K562 (cell line): ENCODE results near the gene PRKAR2B. TPM values are rescaled to one million over a fixed set of nuclear protein-coding genes. Genes with fewer than 3 reads are reported as not detected.
A peak's percentile ranks its signal among the peaks of the same experiment; 100 is the strongest.

Experiments
- ATAC-seq: fragments of 200-7000 bp; cut with Tn5 transposase; 3 replicates; pipeline ENCODE4 v1.9.1; 2020; ENCODE audit warnings: moderate library complexity
- BruUV-seq: library from RNA; stranded (reverse); fragments of 400-500 nt; replicated peaks from 2 replicates; lab custom pipeline; 2021; lab: Mats Ljungman, UMichigan
- CTCF ChIA-PET: fragments of 300-600 bp; formaldehyde crosslinking; extraction: SDS; loops from one replicate; lab custom pipeline; 2021; ENCODE audit warnings: low intra/inter-chr PET ratio; lab: Yijun Ruan, JAX
- POLR2A ChIA-PET: fragments of 300-600, 350-650 bp; sonication (Branson Sonifier 250); formaldehyde crosslinking; extraction: SDS; loops from one replicate; lab custom pipeline; 2021; ENCODE audit warnings: antibody characterized with exemption, inconsistent platforms; lab: Yijun Ruan, JAX
- DNase-seq, 4 experiments: peaks; one replicate each; pipeline versions ENCODE4 v3.0.0 to v3.0.0-alpha.2; 2011 to 2018; ENCODE audit warnings: low spot score in 3 of 4, mixed read lengths in 3 of 4; ENCODE audit errors: extremely low read depth in 1 of 4
- FAIRE-seq: peaks from 2 replicates; lab custom pipeline; 2011; peaks lifted over from hg19 to GRCh38; lab: Jason Lieb, UNC
- H2AFZ ChIP-seq: 2 replicates; pipeline ENCODE4 v1.6.0; 2011; ENCODE audit warnings: low read depth, low read length, control low read depth, inconsistent platforms
- H3K27ac ChIP-seq: fragments of 200-600 bp; 3 replicates; pipeline ENCODE4 v1.8.0; 2011; ENCODE audit warnings: low read depth, mild to moderate bottlenecking, control low read depth, inconsistent platforms, low read length, moderate library complexity, mixed read lengths; ENCODE audit errors: extremely low read depth
- H3K27me3 ChIP-seq, 2 experiments: fragments of 300-600 bp in 1 of 2; 2 replicates in 1 of 2; 3 replicates in 1 of 2; pipeline versions ENCODE4 v1.6.0 to v1.8.0; 2011; ENCODE audit warnings: inconsistent platforms in 2 of 2, low read length in 2 of 2, mild to moderate bottlenecking in 1 of 2, mixed read lengths in 1 of 2, moderate library complexity in 1 of 2; ENCODE audit not compliant: control insufficient read depth in 2 of 2, insufficient read depth in 2 of 2
- H3K36me3 ChIP-seq: fragments of 300-600 bp; 3 replicates; pipeline ENCODE4 v1.8.0; 2011; ENCODE audit warnings: mild to moderate bottlenecking, low read length, inconsistent platforms; ENCODE audit not compliant: control insufficient read depth, insufficient read depth
- H3K4me1 ChIP-seq, 2 experiments: fragments of 200-600 bp in 1 of 2; replicated peaks in 1 of 2; 2 replicates in 1 of 2; 3 replicates in 1 of 2; pipeline versions ENCODE4 v1.5.1 to v1.8.0; 2011; ENCODE audit warnings: inconsistent platforms in 2 of 2, low read length in 2 of 2, mild to moderate bottlenecking in 1 of 2, mixed read lengths in 1 of 2, moderate library complexity in 1 of 2; ENCODE audit not compliant: control insufficient read depth in 2 of 2, insufficient read depth in 2 of 2
- H3K4me2 ChIP-seq: 2 replicates; pipeline ENCODE4 v1.6.1; 2011; ENCODE audit warnings: low read length, control low read depth, inconsistent platforms, mixed read lengths; ENCODE audit not compliant: insufficient read depth
- H3K4me3 ChIP-seq: fragments of 200-600 bp; sonication (generic), shearing (Covaris generic); 2 replicates; pipeline ENCODE4 v1.5.1; 2016; ENCODE audit warnings: control low read depth, inconsistent platforms
- H3K79me2 ChIP-seq: fragments of 200-600 bp; 3 replicates; pipeline ENCODE4 v1.8.0; 2011; ENCODE audit warnings: low read length, inconsistent platforms; ENCODE audit not compliant: control insufficient read depth, insufficient read depth
- H3K9ac ChIP-seq, 2 experiments: 2 replicates each; pipeline versions ENCODE4 v1.6.0 to v1.6.1; 2011; ENCODE audit warnings: low read depth in 2 of 2, low read length in 2 of 2, control low read depth in 1 of 2, inconsistent platforms in 1 of 2, mild to moderate bottlenecking in 1 of 2, mixed read lengths in 1 of 2; ENCODE audit not compliant: insufficient read depth in 1 of 2
- H3K9me1 ChIP-seq: one replicate; pipeline ENCODE4 v1.6.0; 2011; ENCODE audit warnings: inconsistent platforms, mild to moderate bottlenecking, low read length, moderate library complexity; ENCODE audit not compliant: control insufficient read depth, insufficient read depth
- H3K9me3 ChIP-seq: replicated peaks from 2 replicates; pipeline ENCODE4 v1.5.1; 2011; ENCODE audit warnings: low read depth, low read length, inconsistent platforms; ENCODE audit not compliant: control insufficient read depth, insufficient read depth
- H4K20me1 ChIP-seq: replicated peaks from 2 replicates; pipeline ENCODE4 v1.6.1; 2011; ENCODE audit warnings: low read length, inconsistent platforms, mixed read lengths; ENCODE audit not compliant: control insufficient read depth, insufficient read depth
- DNMT1 ChIP-seq: fragments of 450-650 bp; IDR thresholded peaks from 2 replicates; pipeline ENCODE4 v1.6.1; 2016; ENCODE audit warnings: antibody characterized with exemption, mild to moderate bottlenecking
- EHMT2 ChIP-seq: fragments of 450-650 bp; IDR thresholded peaks from 2 replicates; pipeline ENCODE4 v1.6.1; 2018; ENCODE audit warnings: antibody characterized with exemption
- FOXK2 ChIP-seq, 2 experiments: fragments of 450-650 bp; IDR thresholded peaks in 1 of 2; conservative IDR thresholded peaks in 1 of 2; 2 replicates each; pipeline ENCODE4 v1.6.1; 2016; ENCODE audit warnings: low read depth in 2 of 2, mild to moderate bottlenecking in 1 of 2
- ILF3 ChIP-seq: fragments of 450-650 bp; IDR thresholded peaks from 2 replicates; pipeline ENCODE4 v1.6.1; 2018; ENCODE audit warnings: antibody characterized with exemption, mild to moderate bottlenecking, moderate library complexity, borderline replicate concordance
- KLF6 ChIP-seq: fragments of 250-450 bp; sonication (Bioruptor Pico); IDR thresholded peaks from 2 replicates; pipeline ENCODE4 v1.4.0; 2020; ENCODE audit warnings: mild to moderate bottlenecking, moderate library complexity, borderline replicate concordance
- MBD2 ChIP-seq: sonication (generic); IDR thresholded peaks from 2 replicates; pipeline ENCODE4 v1.6.1; 2016; ENCODE audit warnings: low read depth, borderline replicate concordance
- MIER1 ChIP-seq: fragments of 450-650 bp; IDR thresholded peaks from 2 replicates; pipeline ENCODE4 v1.6.1; 2016; ENCODE audit warnings: antibody characterized with exemption, mild to moderate bottlenecking, low read depth
- PTBP1 ChIP-seq: fragments of 200-400 bp; formaldehyde crosslinking; IDR thresholded peaks from 2 replicates; pipeline ENCODE4 v1.6.1; 2017; ENCODE audit warnings: low read depth, low read length
- SMAD1 ChIP-seq: fragments of 150-350 bp; IDR thresholded peaks from 2 replicates; pipeline ENCODE4 v1.6.1; 2014; ENCODE audit warnings: low read length, low read depth; ENCODE audit not compliant: partially characterized antibody
- TAF9B ChIP-seq: fragments of 450-650 bp; IDR thresholded peaks from 2 replicates; pipeline ENCODE4 v1.6.1; 2018; ENCODE audit warnings: mild to moderate bottlenecking; ENCODE audit not compliant: partially characterized antibody
- THRB ChIP-seq: fragments of 450-650 bp; formaldehyde crosslinking; conservative IDR thresholded peaks from 2 replicates; pipeline ENCODE4 v1.4.0; 2022; ENCODE audit warnings: mild to moderate bottlenecking, missing genetic modification characterization
- ZBTB2 ChIP-seq: fragments of 450-650 bp; IDR thresholded peaks from 2 replicates; pipeline ENCODE4 v1.6.1; 2016; ENCODE audit warnings: antibody characterized with exemption
- ZNF134 ChIP-seq: fragments of 250-450 bp; sonication (Bioruptor Pico); conservative IDR thresholded peaks from 2 replicates; pipeline ENCODE4 v1.4.0; 2020
- ZNF316 ChIP-seq: fragments of 450-650 bp; IDR thresholded peaks from 2 replicates; pipeline ENCODE4 v1.6.1; 2016
- ZNF436 ChIP-seq: fragments of 250-450, 450-650 bp; sonication (Bioruptor Pico); formaldehyde crosslinking; IDR thresholded peaks from 2 replicates; pipeline ENCODE4 v1.7.0; 2020; ENCODE audit warnings: mild to moderate bottlenecking
- ZNF511 ChIP-seq: sonication (generic); formaldehyde crosslinking; IDR thresholded peaks from 2 replicates; pipeline ENCODE4 v1.8.0; 2022; ENCODE audit warnings: mild to moderate bottlenecking, missing genetic modification reagents
- ZNF699 ChIP-seq: fragments of 250-450 bp; sonication (Bioruptor Pico); IDR thresholded peaks from 2 replicates; pipeline ENCODE4 v1.8.0; 2021; ENCODE audit warnings: mild to moderate bottlenecking, moderate library complexity; ENCODE audit not compliant: insufficient replicate concordance
- WGBS: fragments of 100-300 bp; shearing (Covaris generic); methylation state at CpG from one replicate; pipeline ENCODE4 v1.1.6; 2016; ENCODE audit warnings: low coverage, mixed read lengths; ENCODE audit not compliant: insufficient coverage; ENCODE audit errors: missing lambda C conversion rate; 5-methylcytosine and 5-hydroxymethylcytosine counted together
- in situ Hi-C: fragments of 300-500 bp; cut with MboI; formaldehyde crosslinking; loops from 4 replicates; pipeline ENCODE4 v1.15.0; 2018; ENCODE audit warnings: inconsistent platforms, mixed read lengths
- intact Hi-C: fragments of 100-400 bp; cut with micrococcal nuclease; formaldehyde crosslinking; loops from 2 replicates; pipeline ENCODE4 v1.14.2; 2022
- polyA plus RNA-seq, 8 experiments: library from polyadenylated mRNA; depleted of rRNA in 4 of 8; stranded (reverse) in 5 of 8; unstranded in 3 of 8; fragments of >200 nt; fragmentation: Nextera tagmentation in 2 of 8; fragmentation: Illumina TruSeq in 1 of 8; extraction: Ambion mirVana in 2 of 8; extraction: Trizol in 1 of 8; gene quantifications; 2 replicates each; pipeline versions ENCODE4 v1.2.1 to v1.2.3, GENCODE V29; 2011 to 2014; ENCODE audit warnings: inconsistent platforms in 1 of 8, missing spikeins in 1 of 8
- total RNA-seq, 7 experiments: library from RNA; depleted of rRNA in 6 of 7; stranded (reverse); fragments of >200 nt in 6 of 7; fragmentation: Illumina TruSeq in 2 of 7; extraction: Trizol in 2 of 7; gene quantifications; 2 replicates each; pipeline versions ENCODE4 v1.2.1 to v1.2.3, GENCODE V29; 2011 to 2021; ENCODE audit warnings: low replicate concordance in 1 of 7

PRKAR2B gene
- total and polyA plus RNA-seq, 9 of the 15 experiments (the other 6 are each of a cell fraction or from before 2014, with no cell fraction given) = 59.0 to 173 (median 129) TPM

- no TSS peak for BruUV-seq
- DNase-seq (no peak), FAIRE-seq (no peak), ATAC-seq (0 out of 3 replicates have a peak, but pooled peaks have one; percentile 14)
- intact Hi-C loops (no loop called here), in situ Hi-C loops (loop anchor here (5.0 kb wide), 1 partner anchor 687 kb away; no protein-coding TSS in a partner anchor)
- no peaks in the 10 kb centered on the region for H3K9me1 ChIP-seq
- no peak overlapping the region for H3K27ac ChIP-seq
- no peak overlapping the region for H3K9ac ChIP-seq
- no peaks in the 10 kb centered on the region for H3K27me3 ChIP-seq
- 68% methylated on average over 4 of the region's 4 CpGs for whole genome bisulfite sequencing
- no peaks in the 10 kb centered on the region for H4K20me1 ChIP-seq
- peaks cover 76% of the 10 kb centered on the region for H3K36me3 ChIP-seq
- TF ChIP-seq ZNF699 (CRISPR knock-in tag) = no peak
- no peak for TF ChIP-seq ZNF511 (CRISPR knock-in tag)
- TF ChIP-seq MIER1 = no peak
- TF ChIP-seq FOXK2 (conservative IDR thresholded peaks at IDR 0.05 in 1 of 2, IDR thresholded peaks at IDR 0.05 in 1 of 2; ENCODE audit: low read depth in 2 of 2) = no peak
- no peak for TF ChIP-seq SMAD1
- no peak for TF ChIP-seq ILF3
- no peak for TF ChIP-seq ZNF436
- no peak for TF ChIP-seq DNMT1
- no peak for TF ChIP-seq PTBP1
- TF ChIP-seq EHMT2 = no peak
- no peak for TF ChIP-seq ZBTB2
- no peak for TF ChIP-seq ZNF134 (CRISPR knock-in tag)
- TF ChIP-seq TAF9B = no peak
- TF ChIP-seq ZNF316 = no peak
- no peak for TF ChIP-seq THRB (CRISPR knock-in tag)
- TF ChIP-seq KLF6 (CRISPR knock-in tag) = no peak
- no peak for TF ChIP-seq MBD2
- 0 out of 5 replicates have a peak, but pooled peaks cover 0 to under 1% of the 10 kb centered on the region in 2 experiments for H3K4me1 ChIP-seq
- H3K4me3 ChIP-seq = no peak overlapping the region
- ChIA-PET POLR2A (interaction anchor here (0.6 kb wide), 1 partner anchor 433 kb away, joined by 3 read pairs; no protein-coding TSS in a partner anchor), CTCF (no interaction called here)
- H3K79me2 ChIP-seq = no peaks in the 10 kb centered on the region
- no peaks in the 10 kb centered on the region for H3K9me3 ChIP-seq
- no peak overlapping the region for H3K4me2 ChIP-seq
- H2AFZ ChIP-seq = no peak overlapping the region
Observed at GRCh38 chr7:107185716-107186115, 141.2 kb downstream of the PRKAR2B start.
